ENCODE results near the gene VPS11. TPM values are rescaled to one million over a fixed set of nuclear protein-coding genes. Genes with fewer than 3 reads are reported as not detected.
A peak's percentile ranks its signal among the peaks of the same experiment; 100 is the strongest.

The VPS11 gene
- total and polyA plus RNA-seq, 2 experiments from 2014 or later = 21.0 to 24.1 TPM

- Histone ChIP-seq H3K27ac (no peak overlapping the region), H3K4me1 (ENCODE audit: insufficient read depth) (0 out of 2 replicates have a peak, but pooled peaks cover 6% of the 10 kb centered on the region), H3K9me3 (ENCODE audit: low read depth) (no peaks in the 10 kb centered on the region), H3K79me2 (ENCODE audit: insufficient read depth) (peaks cover 39% of the 10 kb centered on the region), H2AFZ (no peak overlapping the region), H3K9ac (no peak overlapping the region), H3K36me3 (ENCODE audit: low read depth) (peaks cover 39% of the 10 kb centered on the region; the same call in 1 of the 2 replicates), H3K4me3 (no peak overlapping the region), H3K27me3 (replicated peaks; ENCODE audit: insufficient read depth) (no peaks in the 10 kb centered on the region), H3K4me2 (ENCODE audit: unreplicated experiment) (no peak overlapping the region), H3F3A (ENCODE audit: insufficient read depth) (no peaks in the 10 kb centered on the region), H4K20me1 (ENCODE audit: insufficient read depth) (no peaks in the 10 kb centered on the region), H3K9me2 (ENCODE audit: insufficient read depth) (no peaks in the 10 kb centered on the region)
- WGBS, 2 experiments (ENCODE audit: low coverage in 1 of 2, low lambda C conversion rate in 2 of 2, missing lambda C conversion rate in 2 of 2) = 91 to 92% methylated on average over 23 of the region's 23 CpGs
- no peak for DNase-seq
- TF ChIP-seq EZH2 (IDR thresholded peaks at IDR 0.05; ENCODE audit: insufficient read depth, poor library complexity, severe bottlenecking) = no peak
- no peak for TF ChIP-seq EZH2phosphoT487 (IDR thresholded peaks at IDR 0.05; ENCODE audit: insufficient read depth, low read depth)
- in situ Hi-C loops (cut with MboI) = no loop called here
Observed at GRCh38 chr11:119052163-119052814, 15.3 kb upstream of the VPS11 start.

- Histone ChIP-seq H3K4me2 (ENCODE audit: unreplicated experiment) (no peak overlapping the region), H3K9me3 (ENCODE audit: low read depth) (no peaks in the 10 kb centered on the region), H2AFZ (no peak overlapping the region), H3K9me2 (ENCODE audit: insufficient read depth) (no peaks in the 10 kb centered on the region), H3K27ac (no peak overlapping the region), H3K36me3 (ENCODE audit: low read depth) (peaks cover 33% of the 10 kb centered on the region; the same call in 1 of the 2 replicates), H4K20me1 (ENCODE audit: insufficient read depth) (no peaks in the 10 kb centered on the region), H3K9ac (no peak overlapping the region), H3K4me3 (no peak overlapping the region), H3F3A (ENCODE audit: insufficient read depth) (peaks cover 10% of the 10 kb centered on the region; the same call in 1 of the 2 replicates), H3K27me3 (replicated peaks; ENCODE audit: insufficient read depth) (no peaks in the 10 kb centered on the region), H3K4me1 (ENCODE audit: insufficient read depth) (peaks cover 13% of the 10 kb centered on the region; the same call in 1 of the 2 replicates), H3K79me2 (ENCODE audit: insufficient read depth) (peaks cover 39% of the 10 kb centered on the region)
- TF ChIP-seq EZH2phosphoT487 (IDR thresholded peaks at IDR 0.05; ENCODE audit: insufficient read depth, low read depth) (no peak), EZH2 (IDR thresholded peaks at IDR 0.05; ENCODE audit: insufficient read depth, poor library complexity, severe bottlenecking) (no peak)
- WGBS, 2 experiments (ENCODE audit: low coverage in 1 of 2, low lambda C conversion rate in 2 of 2, missing lambda C conversion rate in 2 of 2) = 98 to 99% methylated on average over 10 of the region's 10 CpGs
- in situ Hi-C loops (cut with MboI) = no loop called here
- no peak for DNase-seq
Observed at GRCh38 chr11:119054418-119054817, 13.2 kb upstream of the VPS11 start.

- H3K4me3 ChIP-seq = peak overlapping the region; percentile 88
- peaks cover 10% of the 10 kb centered on the region; the same call in 1 of the 2 replicates for H3F3A ChIP-seq (ENCODE audit: insufficient read depth)
- H3K27ac ChIP-seq = peak overlapping the region; percentile 82
- 24 to 30% methylated on average over 6 of the region's 6 CpGs for whole genome bisulfite sequencing, 2 experiments (ENCODE audit: low coverage in 1 of 2, low lambda C conversion rate in 2 of 2, missing lambda C conversion rate in 2 of 2)
- H3K4me2 ChIP-seq (ENCODE audit: unreplicated experiment) = peak overlapping the region; percentile 78
- H3K9ac ChIP-seq = peak overlapping the region; percentile 93
- peaks cover 19% of the 10 kb centered on the region; the same call in 1 of the 2 replicates for H3K36me3 ChIP-seq (ENCODE audit: low read depth)
- peaks cover 49% of the 10 kb centered on the region for H3K79me2 ChIP-seq (ENCODE audit: insufficient read depth)
- no peak for TF ChIP-seq EZH2 (IDR thresholded peaks at IDR 0.05; ENCODE audit: insufficient read depth, poor library complexity, severe bottlenecking)
- no peak for TF ChIP-seq EZH2phosphoT487 (IDR thresholded peaks at IDR 0.05; ENCODE audit: insufficient read depth, low read depth)
- H3K4me1 ChIP-seq (ENCODE audit: insufficient read depth) = peaks cover 13% of the 10 kb centered on the region; the same call in 1 of the 2 replicates
- no peaks in the 10 kb centered on the region for H4K20me1 ChIP-seq (ENCODE audit: insufficient read depth)
- no peaks in the 10 kb centered on the region for H3K9me2 ChIP-seq (ENCODE audit: insufficient read depth)
- in situ Hi-C loops (cut with MboI) = no loop called here
- H3K9me3 ChIP-seq (ENCODE audit: low read depth) = no peaks in the 10 kb centered on the region
- no peaks in the 10 kb centered on the region for H3K27me3 ChIP-seq (replicated peaks; ENCODE audit: insufficient read depth)
- peak overlapping the region; percentile 72 for H2AFZ ChIP-seq
- DNase-seq = peak; percentile 62
Observed at GRCh38 chr11:119055901-119056300, 11.7 kb upstream of the VPS11 start.

GRCh38 chr11:119056421-119056999, 11.1 kb upstream of the VPS11 start:
- Histone ChIP-seq H3K79me2 (ENCODE audit: insufficient read depth) (peaks cover 55% of the 10 kb centered on the region), H3K36me3 (ENCODE audit: low read depth) (peaks cover 18% of the 10 kb centered on the region; the same call in 1 of the 2 replicates), H3K9ac (peak overlapping the region; percentile 93), H3K9me2 (ENCODE audit: insufficient read depth) (no peaks in the 10 kb centered on the region), H2AFZ (peak overlapping the region; percentile 72), H3K4me1 (ENCODE audit: insufficient read depth) (peaks cover 13% of the 10 kb centered on the region; the same call in 1 of the 2 replicates), H3K4me2 (ENCODE audit: unreplicated experiment) (peak overlapping the region; percentile 78), H3K27me3 (replicated peaks; ENCODE audit: insufficient read depth) (no peaks in the 10 kb centered on the region), H3K4me3 (peak overlapping the region; percentile 88), H3F3A (ENCODE audit: insufficient read depth) (peaks cover 10% of the 10 kb centered on the region; the same call in 1 of the 2 replicates), H3K27ac (peak overlapping the region; percentile 82), H3K9me3 (ENCODE audit: low read depth) (no peaks in the 10 kb centered on the region), H4K20me1 (ENCODE audit: insufficient read depth) (no peaks in the 10 kb centered on the region)
- TF ChIP-seq EZH2 (IDR thresholded peaks at IDR 0.05; ENCODE audit: insufficient read depth, poor library complexity, severe bottlenecking) (no peak), EZH2phosphoT487 (IDR thresholded peaks at IDR 0.05; ENCODE audit: insufficient read depth, low read depth) (no peak)
- in situ Hi-C loops (cut with MboI) = no loop called here
- 0 to 1% methylated on average over 28 to 46 of the region's 48 CpGs for WGBS, 2 experiments (ENCODE audit: low coverage in 1 of 2, low lambda C conversion rate in 2 of 2, missing lambda C conversion rate in 2 of 2)
- DNase-seq = peak; percentile 54
